HG02763 (cell line): ENCODE data around the gene SNIP1.
"Not testable (repeated sequence)": the region's sequence is repeated elsewhere in the genome, so short reads cannot be mapped to it uniquely, and the experiment has no call there.

Source experiments
- ATAC-seq: cut with Tn5 transposase; IDR thresholded peaks from one replicate; pipeline ENCODE4 v1.9.1; 2021; ENCODE audit warnings: mild to moderate bottlenecking, moderate library complexity; ENCODE audit not compliant: unreplicated experiment

SNIP1 gene

DNA sequence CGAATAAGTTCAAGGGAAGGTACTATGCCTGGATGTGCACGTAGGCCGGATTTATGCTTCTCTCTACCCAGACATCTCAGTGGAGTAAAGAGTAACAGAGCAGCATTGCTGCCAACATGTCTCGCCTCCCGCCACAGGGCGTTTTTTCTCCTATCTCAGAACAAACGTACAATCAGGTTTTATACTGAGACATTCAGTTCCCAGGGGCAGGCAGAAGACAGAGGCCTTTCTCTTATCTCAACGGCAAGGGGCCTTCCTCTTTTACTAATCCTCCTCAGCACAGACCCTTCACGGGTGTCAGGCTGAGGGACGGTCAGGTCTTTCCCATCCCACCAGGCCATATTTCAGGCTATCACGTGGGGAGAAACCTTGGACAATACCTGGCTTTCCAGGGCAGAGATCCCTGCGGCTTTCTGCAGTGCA, 5.9 kb upstream of the SNIP1 start:
- ATAC-seq = not testable (repeated sequence)

DNA sequence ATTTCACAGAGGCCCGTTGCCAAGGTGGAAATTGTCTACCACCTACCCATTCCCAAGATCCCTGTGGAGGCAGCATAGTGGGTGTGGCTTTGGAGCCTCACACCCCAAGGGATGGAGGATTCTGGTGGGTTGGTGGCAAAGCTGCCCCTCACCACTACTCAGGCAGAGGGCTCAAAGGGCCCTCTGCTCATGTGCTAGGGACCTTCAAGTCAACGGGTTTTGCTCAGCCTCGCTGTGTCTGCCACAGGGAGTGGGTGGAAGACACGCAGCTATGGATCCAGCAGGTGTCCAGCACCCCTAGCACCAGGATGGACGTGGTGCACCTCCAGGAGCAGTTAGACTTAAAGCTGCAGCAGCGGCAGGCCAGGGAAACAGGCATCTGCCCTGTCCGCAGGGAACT, 5.0 kb upstream of the SNIP1 start:
- ATAC-seq = no peak

DNA sequence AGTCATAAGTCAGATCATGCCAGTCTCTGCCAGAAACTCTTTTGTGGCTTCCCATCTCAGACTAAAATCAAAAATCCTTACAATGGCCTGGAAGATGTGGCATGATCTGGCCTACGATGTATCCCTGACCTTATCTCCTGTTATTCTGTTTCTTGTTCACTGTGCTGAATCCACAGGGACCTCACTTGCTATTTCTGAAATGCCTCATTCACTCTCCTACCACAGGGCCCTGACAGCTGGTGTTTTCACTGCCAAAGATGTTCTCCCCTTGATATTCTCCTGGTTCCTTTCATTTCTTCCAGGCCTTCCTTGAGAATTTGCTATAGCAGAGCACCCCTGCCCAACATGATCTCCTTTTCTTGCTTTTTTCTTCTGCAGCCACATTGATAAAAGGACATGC, 4.3 kb upstream of the SNIP1 start:
- no peak for ATAC-seq

DNA sequence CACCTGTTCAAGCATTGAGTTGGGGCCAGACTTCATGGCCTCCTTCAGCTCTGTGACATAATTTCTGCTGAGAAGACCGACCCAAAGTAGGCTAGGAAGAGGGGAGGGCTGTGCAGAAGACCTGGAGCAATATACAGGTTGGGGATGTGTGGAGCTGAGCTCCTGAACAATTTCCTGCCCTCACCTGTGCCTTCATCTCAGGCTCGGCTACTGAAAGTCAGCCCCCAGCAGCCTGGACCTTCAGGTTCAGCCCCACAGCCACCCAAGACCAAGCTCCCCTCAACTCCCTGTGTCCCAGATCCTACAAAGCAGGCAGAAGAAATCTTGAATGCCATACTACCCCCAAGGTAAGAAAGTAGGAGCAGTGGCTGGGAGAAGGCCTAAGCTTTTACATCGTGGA, 3.3 kb upstream of the SNIP1 start:
- no peak for ATAC-seq

DNA sequence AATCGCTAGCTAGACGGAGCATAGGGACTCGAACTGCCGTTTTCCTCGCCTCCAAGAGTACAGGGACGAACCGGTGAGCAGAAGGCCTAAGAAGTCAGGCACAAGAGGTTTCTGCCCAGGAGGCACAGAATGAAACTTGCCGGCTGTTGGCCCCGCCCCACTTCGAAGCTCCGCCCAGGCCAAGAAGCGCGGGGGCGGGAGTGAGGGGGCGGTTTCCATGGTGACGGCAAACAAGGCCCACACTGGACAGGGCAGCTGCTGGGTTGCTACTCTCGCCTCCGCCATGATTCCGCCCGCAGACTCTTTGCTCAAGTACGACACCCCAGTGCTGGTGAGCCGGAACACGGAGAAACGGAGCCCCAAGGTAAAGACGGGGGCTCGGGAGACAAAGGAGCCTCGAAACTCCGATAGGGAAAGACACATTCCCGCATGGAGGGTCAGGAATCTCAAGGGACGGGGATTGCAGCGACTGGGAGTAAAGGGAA, 2.7 kb upstream of the SNIP1 start, which contains the start of gene DNALI1:
Gene DNALI1, plus strand, starts transcription at position 229 of the 485 bp plus-strand sequence. Its CDS starts 55 bp downstream, at position 284.
- no peak for ATAC-seq

DNA sequence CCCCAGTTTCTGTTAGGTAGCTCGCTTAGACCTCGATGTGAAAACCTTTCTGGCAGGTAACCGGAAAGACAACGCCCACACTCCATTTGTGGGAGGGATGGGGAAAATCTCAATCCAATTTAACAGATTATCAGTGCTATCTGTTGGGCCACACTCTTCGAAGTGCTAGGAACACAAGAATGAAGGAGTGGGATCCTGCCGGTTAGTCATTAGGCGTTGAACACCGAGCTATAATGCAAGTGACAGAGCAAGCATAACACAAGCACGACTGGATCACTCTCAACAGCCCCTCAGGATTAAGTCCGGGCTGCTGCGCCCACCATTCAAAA, 531 bp downstream of the SNIP1 start:
- no peak for ATAC-seq

DNA sequence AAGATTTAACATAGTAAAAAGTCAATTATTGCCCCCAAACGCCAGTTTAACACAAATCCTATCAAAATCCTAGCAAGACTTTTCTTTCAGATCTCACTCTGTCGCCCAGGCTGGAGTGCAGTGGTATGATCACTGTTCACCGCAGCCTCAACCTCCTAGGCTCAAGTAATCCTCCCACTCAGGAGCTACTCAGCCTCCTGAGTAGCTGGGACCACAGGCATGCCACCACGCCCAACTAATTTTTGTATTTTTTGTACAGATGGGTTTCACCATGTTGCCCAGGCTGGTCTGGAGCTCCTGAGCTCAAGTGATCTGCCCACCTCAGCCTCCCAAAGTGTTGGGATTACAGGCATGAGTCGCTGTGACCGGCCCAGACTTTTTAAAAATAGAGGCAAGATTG, 4.8 kb downstream of the SNIP1 start:
- ATAC-seq = no peak

DNA sequence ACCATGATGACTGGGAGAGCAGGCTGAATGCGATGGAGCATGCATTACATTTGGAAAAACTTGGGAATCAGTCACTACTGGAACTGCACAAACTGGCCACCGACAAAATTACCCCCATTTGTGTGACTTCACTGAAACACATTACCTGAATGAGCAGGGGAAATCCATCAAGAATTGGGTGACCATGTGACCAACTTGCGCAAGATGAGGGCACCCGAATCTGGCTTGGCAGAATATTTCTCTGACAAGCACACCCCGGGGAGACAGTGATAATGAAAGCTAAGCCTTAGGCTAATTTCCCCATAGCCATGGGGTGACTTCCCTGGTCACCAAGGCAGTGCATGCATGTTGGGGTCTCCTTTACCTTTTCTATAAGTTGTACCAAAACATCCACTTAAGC, 9.1 kb downstream of the SNIP1 start:
- ATAC-seq = no peak

DNA sequence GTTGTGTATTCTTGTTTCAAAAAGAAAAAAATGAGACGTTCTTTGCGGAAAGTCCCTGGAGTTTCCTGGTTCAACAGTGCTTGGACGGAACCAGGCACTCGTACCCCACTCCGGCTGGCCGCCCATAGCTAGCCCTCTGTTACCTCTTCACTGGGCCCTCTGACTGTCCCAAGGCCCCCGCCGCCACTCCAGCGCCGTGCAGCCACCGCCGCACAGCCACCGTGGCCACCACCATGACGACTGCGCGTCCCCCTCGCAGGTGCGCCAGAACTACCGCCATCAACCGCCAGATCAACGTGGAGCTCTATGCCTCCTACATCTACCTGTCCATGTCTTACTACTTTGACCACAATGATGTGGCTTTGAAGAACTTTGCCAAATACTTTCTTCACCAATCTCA, 9.6 kb downstream of the SNIP1 start:
- no peak for ATAC-seq

DNA sequence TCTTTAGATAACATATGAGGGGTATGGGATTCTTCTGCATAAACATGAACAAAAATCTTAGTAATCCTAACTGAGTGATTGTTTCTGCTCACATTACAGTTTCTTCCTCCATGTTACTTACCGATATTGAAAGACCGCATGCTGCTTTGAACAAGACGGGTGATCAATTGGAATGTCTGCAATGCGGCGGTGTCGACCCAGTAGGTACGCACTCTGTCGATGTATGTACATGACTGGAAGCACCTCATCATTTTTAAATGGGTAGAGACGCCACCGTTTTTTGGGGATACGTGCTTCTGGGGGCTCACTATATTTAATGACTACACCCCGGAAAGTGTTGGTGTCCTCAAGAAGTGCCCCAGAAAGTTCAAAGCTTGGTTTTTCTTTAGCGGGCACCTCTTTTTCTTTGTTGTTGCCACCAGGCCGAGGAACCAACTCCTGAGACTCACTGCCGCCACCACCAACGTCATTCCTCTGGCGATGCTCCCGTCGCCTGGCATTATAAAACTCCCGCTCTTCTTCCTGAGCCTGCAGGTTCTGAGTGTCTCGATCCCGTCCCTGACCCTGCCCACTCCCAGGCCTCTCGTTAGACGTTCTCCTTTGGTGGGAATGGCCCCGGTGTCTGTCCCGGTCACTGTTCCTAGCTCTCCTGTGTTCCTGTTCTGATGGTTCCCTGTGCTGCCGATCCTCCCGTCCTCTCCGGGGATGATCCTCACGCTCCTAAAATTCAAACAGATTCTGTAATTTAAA, 13.9 kb downstream of the SNIP1 start:
- no peak for ATAC-seq

DNA sequence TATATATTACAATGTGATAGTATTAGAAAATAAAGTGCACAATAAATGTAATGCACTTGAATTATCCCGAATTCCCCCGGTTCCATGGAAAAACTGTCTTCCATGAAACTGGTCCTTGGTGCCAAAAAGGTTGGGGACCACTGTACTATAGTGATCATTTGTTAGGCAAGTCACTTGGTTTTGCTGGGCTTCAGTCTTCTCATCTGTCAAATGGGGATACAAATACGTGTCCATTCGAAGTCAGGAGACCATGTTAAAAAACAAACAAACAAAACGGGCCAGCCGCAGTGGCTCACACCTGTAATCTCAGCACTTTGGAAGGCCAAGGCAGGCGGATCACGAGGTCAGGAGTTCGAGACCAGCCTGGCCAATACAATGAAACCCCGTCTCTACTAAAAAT, 14.9 kb downstream of the SNIP1 start:
- not testable (repeated sequence) for ATAC-seq

DNA sequence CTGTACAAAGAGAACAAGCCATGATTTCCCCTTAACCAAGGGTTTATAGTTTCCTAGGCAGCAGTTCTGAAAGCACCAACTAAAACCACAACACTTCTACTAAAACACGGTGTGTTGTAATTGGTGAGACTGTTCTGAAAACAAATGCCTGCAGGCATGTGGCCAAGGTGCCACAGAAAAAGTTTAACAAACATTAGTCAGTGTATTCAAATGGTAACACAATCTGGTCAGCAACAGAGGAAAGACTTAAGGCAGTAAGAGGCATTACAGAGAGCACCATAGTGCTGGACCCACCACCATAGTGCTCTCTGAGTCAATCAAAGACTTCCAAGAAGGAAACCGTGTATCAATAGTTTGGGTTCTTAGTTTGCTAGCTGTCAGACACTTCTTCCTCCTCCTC, 16.7 kb downstream of the SNIP1 start:
- ATAC-seq = no peak

DNA sequence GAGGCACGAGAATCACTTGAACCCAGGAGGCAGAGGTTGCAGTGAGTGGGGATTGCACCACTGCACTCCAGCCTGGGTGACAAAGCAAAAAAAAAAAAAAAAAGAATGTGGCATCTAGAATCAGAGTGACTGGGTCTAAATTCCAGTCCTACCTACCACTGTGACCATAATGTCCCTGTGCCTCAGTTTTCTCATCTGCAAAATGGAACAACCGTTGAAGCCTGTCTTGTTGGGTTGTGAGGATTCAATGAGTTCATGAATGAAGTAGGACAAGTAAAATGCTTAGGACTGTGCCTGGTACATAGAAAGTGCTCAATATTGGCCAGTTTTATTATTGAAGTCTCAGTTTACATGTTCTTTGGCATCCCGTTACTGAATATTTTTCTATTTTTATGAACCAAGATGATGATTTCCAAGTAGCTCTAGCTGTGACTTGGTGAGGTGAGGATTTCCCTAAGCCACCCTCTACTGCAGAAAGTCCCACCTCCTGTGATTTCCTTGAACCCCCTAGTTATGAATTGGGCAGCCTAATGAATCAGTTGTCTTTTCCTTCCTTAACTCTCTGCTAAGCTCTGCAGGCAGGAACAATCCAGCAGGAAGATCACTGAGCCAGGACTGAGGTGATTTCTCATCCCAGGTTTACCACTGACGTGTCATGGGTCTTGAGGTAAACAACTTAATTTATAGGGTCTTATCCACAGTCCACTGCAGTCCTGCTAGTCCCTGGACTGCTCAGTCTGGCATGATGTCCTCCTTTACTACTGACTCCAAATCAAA, 20.6 kb downstream of the SNIP1 start:
- ATAC-seq = no peak

DNA sequence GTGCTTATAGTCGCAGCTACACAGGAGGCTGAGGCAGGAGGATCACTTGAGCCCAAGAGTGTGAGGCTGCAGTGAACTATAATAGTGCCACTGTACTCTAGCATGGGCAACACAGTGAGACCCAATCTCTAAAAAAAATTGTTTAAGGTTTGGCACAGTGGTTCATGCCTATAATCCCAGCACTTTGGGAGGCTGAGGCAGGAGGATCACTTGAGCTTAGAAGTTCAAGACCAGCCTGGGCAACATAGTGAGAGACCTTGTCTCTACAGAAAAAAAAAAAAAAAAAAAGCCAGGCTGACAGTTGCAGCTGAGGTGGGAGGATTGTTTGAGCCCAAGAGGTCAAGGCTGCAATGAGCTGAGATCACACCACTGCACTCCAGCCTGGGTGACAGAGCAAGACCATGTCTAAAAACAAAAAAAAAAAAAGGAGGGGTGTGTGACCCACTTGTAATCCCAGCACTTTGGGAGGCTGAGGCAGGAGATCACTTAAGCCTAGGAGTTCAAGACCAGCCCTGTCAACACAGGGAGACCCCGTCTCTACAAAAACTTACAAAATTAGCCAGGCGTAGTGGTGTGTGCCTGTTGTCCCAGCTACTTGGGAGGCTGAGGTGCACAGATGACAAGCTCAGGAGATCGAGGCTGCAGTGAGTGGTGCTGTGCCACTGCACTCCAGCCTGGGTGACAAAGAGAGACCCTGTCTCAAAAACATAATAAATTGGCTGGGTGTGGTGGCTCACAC, 21.5 kb downstream of the SNIP1 start:
- not testable (repeated sequence) for ATAC-seq

DNA sequence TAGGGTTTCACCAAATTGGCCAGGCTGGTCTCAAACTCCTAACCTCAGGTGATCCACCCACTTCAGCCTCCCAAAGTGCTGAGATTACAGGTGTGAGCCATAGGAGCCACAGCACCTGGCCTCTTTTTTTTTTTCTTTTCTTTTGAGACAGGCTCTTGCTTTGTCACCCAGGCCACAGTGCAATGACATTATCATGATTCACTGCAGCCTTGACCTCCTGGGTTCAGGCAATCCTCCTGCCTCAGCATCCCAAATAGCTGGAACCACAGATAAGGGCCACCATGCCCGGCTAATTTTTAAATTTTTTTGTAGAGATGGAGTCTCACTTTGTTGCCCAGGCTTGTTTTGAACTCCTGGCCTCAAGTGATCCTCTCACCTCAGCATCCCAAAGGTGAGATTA, 24.2 kb downstream of the SNIP1 start:
- ATAC-seq = not testable (repeated sequence)

DNA sequence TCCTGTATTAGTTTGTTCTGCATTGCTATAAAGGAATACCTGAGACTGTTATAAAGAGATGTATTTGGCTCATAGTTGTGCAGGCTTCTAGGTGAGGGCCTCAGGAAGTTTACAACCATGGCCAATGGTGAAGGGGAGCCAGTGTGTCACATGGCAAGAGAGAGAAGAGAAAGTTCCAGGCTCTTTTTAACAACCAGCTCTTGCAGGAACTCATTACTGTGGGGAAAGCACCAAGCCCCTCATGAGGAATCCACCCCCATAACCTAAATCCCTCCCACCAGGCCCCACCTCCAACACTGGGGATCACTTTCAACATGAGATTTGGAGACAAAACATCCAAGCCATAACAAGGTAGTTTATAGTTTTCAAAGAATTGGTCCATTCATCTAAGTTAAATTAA, 34.5 kb downstream of the SNIP1 start:
- no peak for ATAC-seq

DNA sequence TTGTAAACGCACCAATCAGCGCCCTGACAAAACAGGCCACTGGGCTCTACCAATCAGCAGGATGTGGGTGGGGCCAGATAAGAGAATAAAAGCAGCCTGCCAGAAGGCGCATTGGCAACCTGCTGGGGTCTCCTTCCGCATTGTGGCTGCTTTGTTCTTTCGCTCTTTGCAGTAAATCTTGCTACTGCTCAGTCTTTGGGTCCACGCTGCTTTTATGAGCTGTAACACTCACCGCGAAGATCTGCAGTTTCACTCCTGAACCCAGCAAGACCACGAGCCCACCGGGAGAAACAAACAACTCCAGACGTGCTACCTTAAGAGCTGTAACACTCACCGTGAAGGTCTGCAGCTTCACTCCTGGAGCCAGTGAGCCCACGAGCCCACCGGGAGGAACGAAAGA, 35.2 kb downstream of the SNIP1 start:
- not testable (repeated sequence) for ATAC-seq

DNA sequence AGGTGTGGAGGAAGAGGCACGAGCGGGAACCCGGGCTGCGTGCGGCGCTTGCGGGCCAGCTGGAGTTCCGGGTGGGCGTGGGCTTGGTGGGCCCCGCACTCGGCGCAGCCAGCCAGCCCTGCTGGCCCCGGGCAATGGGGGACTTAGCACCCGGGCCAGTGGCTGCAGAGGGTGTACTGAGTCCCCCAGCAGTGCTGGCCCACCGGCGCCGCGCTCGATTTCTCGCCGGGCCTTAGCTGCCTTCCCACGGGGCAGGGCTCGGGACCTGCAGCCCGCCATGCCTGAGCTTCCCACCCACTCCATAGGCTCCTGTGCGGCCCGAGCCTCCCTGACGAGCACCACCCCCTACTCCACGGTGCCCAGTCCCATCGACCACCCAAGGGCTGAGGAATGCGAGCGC, 35.9 kb downstream of the SNIP1 start:
- ATAC-seq = not testable (repeated sequence)

DNA sequence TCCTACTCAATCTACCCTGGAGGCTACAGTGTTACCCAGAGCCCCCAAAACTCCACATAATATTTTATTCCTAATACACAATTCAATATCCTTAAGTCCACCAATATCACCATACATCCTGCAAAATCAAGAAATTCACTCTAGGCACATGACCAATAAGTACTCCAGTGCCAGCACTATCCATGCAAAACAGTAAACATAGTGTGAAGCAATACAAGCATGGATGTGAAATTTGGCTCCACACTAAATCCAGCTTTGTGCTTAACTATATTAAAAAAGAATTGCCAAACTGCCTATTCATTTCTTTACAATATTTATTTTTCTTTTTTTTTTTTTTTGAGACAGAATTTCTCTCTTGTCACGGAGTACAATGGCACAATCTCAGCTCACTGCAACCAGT, 36.5 kb downstream of the SNIP1 start:
- ATAC-seq = no peak

DNA sequence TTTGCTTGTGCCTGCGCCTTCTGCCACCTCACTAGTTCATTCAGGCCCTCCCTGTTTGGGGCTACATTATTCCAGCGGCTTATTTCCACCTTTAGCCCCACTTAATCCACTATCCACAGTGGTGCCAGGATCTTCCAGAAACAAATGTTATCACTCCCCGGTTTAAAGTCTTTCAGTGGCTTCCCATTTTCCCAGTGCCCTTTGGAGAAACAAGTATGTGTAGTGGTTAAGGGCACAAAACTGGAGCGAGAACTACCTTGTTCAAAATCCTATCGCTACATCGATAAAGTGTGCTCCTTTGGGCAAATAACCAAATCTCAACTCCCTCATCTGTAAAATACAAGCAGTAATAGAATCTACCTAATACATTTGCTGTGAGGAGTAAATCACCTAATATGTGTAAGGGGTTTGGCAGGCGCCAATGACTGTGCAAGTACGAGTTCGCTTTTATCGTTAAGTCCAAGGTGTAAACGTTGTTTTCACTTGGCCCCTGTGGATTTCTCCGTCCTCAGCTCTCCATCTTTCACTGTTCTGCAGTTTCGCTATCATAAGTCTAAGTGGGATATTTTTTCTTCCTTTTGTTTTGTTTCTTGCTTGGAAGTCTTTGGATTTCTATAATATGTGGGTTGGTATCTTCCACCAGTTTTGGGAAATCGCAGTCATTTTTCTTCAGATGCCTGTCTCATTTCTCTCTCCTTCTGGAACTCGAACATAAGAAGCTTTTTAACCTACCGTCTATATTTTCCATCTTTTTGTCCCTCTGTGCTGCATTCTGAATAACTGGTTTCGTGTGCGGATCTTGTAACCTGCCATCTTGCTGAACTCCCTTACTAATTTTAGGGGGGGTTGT, 38.7 kb downstream of the SNIP1 start:
- no peak for ATAC-seq
